C4-2B (cell line): ENCODE measurements around the gene TRIP6.
"Not testable (repeated sequence)": the region's sequence is repeated elsewhere in the genome, so short reads cannot be mapped to it uniquely, and the experiment has no call there.

Source experiments
- H3K27ac ChIP-seq: fragments of 450-650 bp; 2 replicates; pipeline ENCODE4 v1.5.1; 2017
- CTCF ChIP-seq: fragments of 450-650 bp; conservative IDR thresholded peaks from 2 replicates; pipeline ENCODE4 v1.5.1; 2017; ENCODE audit warnings: mild to moderate bottlenecking
- ZFX ChIP-seq: fragments of 450-650 bp; IDR thresholded peaks from 2 replicates; pipeline ENCODE4 v1.6.1; 2017

The TRIP6 gene

DNA sequence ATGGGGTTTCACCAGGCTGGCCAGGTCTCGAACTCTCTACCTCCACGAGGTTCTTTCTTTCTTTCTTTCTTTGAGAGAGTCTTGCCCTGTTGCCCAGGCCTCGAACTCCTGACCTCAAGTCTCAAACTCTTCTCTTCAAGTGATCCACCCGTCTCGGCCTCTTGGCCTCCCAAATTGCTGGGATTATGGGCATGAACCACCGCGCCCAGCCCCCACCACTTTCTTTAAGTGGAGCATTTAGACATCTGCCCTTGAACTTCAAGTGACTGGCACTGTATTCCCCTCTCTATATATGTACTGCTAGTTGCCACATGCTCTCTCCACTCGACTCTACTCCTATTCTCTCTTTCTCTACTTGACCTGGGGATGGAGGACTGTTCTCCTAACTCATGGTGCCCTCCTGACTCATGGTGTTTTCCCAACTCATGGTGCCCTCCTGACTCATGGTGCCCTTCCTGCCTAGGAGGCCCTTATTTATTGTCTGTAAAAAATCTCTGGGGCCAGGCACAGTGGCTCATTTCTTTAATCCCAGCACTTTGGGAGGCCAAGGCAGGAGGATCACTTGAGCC, 47.8 kb downstream of the TRIP6 start:
- H3K27ac ChIP-seq, result no peak overlapping the region
- TF ChIP-seq CTCF (no peak), ZFX (no peak)

GRCh38 chr7:100919335-100919734, 52.1 kb downstream of the TRIP6 start:
- H3K27ac ChIP-seq, result not testable (repeated sequence)

GRCh38 chr7:100919779-100920437, 52.7 kb downstream of the TRIP6 start:
- not testable (repeated sequence) for H3K27ac ChIP-seq

DNA sequence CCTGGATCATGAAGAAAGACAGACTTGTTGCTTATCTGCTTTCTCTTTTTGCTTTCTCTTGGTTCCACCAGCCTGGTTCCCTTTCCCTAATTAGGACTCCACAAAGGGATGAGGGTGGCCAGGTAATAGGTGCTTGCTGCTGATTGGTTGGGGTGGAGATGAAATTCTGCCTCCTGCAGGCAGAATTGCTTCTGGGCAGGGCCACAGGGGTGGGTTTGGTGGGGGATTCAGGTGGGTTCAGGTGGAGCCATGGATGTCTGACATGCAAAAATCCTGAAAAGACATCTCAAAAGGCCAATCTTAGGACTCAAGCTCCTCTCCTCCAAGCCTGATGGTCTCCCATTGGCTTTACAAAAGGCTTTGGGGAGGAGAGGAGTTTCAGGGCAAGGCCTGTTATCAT, 53.9 kb downstream of the TRIP6 start:
- TF ChIP-seq ZFX (no peak), CTCF (no peak)
- no peak overlapping the region for H3K27ac ChIP-seq
